GM18507 (cell line): ENCODE measurements around the gene CHD2.
"Not testable (repeated sequence)": the region's sequence is repeated elsewhere in the genome, so short reads cannot be mapped to it uniquely, and the experiment has no call there.

Experiments used
- DNase-seq: peaks from one replicate; pipeline ENCODE4 v3.0.0; 2011; ENCODE audit warnings: low read depth; ENCODE audit not compliant: insufficient read length; ENCODE audit errors: extremely low spot score
- FAIRE-seq: peaks from 2 replicates; lab custom pipeline; 2011; peaks lifted over from hg19 to GRCh38; lab: Jason Lieb, UNC

The CHD2 gene

DNA sequence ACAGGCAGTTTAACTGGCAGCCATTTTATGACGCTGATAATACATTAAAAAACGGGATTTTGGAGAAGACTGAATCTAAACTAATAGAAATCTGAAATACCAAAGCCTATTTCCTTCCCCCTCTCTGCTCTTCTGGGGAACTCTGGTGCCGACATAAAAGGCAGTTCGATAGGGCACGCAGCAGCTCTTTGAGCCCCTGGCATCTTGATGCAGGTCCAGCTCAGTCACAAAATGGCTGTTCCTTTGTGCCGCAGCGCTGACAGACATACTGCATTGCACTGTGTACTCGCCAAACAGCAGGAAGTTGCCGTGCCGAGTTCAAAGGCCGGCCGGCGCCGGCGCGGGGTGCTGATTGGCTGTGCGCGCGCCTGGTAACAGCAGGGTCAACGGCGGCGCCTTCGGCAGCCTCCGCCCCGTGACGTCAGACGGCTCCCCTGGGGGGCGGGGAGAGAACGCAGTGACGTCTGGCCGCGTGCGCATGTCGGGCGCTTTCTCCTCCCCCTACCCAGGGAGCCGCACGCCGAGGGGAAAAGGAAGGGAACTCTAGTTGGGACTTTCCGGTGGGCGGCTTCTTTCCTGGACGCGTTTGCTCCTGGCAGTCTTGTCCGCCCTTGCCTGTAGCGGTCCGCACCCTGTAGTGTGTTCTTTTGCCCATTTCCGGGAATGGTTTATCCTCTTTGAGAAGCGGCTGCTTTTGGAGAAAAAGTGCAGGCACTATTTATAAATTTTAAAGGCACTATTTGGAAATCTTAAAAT lies 4.0 kb downstream of the CHD2 start:
- FAIRE-seq (peak; percentile 98), DNase-seq (peak; percentile 64)

DNA sequence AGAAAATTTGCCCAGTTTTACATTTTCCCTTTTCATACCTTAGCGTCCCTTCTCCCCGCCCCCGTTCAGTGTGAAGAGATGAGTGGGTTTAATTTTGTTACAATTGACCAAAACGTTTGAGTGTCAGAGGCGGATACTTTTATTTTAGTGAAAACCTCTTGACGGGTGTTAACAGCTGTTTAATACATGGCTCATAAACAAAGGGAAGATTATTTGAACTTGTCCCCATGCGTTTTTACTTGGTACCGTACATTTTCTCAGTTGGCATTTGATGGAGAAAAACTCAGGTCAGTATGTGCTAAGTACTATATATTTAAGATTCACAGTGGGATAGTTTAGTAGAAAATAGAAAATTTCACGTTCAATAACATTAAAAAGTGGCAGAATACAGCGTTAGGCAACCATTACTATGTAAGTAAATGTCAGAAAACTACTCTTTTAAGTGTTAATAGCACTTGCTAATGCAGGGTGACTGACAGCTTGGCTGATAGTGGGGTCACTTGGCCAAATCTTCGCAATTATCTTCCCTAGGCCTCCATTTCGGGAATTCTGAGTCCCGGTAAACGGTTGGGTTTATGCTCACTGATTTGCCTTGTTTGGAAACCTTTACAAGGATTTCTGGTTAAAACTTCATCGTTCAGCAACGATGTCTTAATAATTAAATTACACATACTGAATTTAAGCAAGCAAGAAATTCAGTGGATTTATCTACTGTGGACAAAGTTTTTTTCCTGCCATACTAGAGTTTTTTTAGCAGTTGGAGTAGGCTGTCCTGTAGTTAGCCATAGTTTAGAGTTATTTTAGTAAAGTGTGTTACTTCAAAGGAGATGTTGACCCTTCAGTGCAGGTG lies 4.8 kb downstream of the CHD2 start:
- no peak for DNase-seq
- FAIRE-seq, result peak; percentile 15

DNA sequence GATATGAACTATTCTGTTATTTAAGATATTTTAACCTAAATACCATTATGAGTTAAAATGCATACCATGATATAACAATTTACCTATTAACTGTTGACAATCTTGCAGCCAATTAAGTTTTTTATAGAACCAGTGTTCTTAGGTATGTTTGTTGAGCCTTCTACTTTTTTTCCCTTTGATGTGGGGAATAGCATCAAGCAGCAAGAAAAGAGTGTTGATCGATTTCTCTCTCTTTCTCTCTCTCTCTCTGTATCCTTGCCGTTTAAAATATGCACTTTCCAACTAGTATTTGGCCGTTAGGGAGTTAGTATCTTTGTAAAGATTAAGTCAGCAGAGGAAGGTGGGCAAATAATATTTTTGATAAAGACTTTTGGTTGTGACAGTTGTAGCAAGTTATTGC lies 5.9 kb downstream of the CHD2 start:
- no peak for DNase-seq
- no peak for FAIRE-seq

DNA sequence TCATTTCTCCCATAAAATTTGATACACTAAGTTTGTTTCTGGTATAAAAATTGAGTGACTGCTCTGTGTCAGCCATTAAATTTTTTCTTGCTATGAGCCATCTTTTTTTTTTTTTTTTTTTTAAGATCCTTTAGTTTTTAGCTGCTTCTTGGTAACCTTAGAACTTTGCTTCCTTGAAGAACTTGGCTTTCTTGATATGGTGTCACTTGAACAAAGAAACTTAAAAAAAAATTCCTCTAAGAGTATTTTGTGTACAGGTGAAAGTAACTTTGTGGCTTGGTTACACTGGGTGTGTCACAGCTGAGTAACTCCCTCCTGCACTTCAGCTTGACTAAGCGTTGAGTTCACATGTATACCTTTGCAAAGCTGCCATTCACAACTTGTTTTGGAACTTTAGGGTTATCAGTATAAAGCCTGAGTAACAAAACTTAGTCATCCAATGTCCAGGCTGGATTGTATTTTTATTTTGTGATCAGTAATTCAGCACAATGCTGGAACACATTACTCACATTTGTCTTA lies 6.5 kb downstream of the CHD2 start:
- FAIRE-seq (peak; percentile 74), DNase-seq (no peak)

DNA sequence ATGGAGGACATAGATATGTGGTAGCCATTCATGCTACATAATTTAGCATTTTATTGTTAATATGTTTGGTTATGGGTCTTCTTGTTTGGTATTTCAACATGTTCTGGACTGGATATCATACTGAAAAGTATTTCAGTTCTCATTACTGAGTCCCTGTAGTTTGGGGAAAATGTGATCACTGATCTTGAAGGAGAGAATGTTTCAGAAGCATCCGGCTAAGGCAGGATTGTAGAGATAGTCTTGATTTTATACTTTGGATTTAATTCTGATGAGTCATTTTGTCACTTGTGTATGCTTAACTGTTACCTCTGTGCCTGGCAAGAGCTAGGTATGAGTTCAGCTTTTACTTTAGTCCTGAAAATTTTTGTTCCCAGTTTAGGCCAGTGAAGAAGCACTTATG lies 7.1 kb downstream of the CHD2 start:
- no peak for DNase-seq
- FAIRE-seq, result no peak

DNA sequence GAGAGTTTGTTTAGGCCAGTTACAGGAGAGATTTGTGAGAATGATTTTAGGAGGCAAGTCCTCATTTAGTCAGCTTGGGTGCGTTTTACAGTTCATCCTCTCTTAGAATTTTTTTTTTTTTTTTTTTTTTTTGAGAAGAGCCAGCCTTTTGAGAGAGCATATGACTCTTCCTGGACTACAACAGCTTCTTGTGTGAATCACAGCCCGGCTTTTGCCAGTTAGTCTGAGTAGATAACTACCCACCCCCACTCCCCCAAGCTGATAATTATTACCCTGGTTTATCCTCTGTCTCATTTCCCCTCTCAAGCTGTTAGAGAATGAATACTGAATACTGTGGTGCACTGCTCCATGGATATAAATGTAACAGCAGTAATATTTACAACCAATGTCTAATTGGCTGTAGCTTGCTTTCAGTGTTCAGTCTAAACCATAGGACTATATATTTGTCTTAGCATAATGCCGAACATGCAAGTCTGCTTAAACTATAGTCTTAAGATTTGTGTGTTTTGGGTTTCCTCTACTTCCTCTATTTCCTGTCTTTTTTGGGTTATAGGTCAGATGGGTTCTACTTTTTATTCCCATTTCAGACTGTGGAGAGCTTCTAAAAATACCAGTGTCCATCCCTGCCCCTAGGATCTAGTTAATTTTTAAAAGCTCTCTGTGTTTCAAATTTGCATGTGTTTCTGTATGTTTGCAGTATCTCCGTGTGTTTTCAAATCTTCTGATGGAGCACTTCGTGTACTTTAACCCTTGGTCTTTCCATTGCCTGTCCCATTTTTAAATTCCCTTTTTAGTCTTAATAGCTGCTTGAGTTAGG lies 8.0 kb downstream of the CHD2 start:
- DNase-seq, result no peak
- FAIRE-seq, result no peak

DNA sequence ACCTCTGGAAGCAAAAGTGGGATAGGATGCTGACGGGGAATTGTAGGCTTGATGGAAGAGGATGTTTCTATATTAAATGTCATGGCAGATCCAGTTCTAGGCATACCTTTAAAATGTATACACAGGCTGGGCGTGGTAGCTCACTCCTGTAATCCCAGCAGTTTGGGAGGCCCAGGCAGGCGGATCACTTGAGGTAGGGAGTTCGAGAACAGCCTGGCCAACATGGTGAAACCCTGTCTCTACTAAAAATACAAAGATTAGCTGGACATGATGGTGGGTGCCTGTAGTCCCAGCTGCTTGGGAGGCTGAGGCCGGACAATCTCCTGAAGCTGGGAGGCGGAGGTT lies 8.6 kb downstream of the CHD2 start:
- no peak for DNase-seq
- FAIRE-seq, result no peak

DNA sequence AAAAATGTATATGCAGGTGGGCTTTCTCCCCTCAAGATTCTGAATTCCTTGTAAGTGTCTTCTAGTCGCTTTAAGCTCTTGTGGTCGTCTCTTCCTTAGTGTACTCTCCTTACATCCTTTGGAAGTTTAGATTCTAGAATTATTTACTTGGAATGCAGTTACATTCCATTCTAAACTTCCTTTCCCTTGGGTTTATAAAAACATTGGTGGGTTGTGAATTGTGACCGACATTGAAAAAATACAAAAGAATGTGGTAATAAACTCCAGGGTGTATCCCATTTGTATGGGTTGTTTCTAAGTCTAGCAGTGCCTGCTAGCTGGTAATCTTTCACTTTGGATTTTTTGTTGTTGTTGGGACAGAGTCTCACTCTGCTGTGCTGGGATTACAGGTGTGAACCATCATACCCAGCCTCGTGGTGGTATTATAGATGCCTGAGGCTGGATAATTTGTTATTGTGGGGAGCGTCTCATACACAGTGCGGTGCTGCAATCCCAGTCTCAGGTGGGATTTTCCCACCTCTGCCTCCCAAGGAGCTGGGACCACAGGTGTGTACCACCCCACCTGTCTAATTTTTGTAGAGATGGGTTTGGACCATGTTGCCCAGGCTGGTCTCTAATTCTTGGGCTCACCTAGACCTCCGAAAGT lies 9.1 kb downstream of the CHD2 start:
- FAIRE-seq, result no peak
- DNase-seq, result no peak

DNA sequence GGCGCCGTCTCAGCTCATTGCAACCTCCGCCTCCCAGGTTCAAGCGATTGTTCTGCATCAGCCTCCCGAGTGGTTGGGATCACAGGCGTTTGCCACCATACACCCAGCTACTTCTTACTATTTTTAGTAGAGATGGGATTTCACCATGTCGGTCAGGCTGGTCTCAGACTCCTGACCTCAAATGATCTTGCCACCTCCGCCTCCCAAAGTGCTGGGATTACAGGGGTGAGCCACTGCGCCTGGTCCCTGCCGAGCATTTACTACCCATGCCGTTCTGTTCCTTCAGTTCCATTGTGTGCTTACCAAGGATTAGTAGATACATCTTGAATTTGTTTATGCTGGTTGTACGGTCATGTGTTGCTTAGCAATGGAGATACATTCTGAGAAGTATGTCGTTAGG lies 10.3 kb downstream of the CHD2 start:
- FAIRE-seq (no peak), DNase-seq (no peak)

DNA sequence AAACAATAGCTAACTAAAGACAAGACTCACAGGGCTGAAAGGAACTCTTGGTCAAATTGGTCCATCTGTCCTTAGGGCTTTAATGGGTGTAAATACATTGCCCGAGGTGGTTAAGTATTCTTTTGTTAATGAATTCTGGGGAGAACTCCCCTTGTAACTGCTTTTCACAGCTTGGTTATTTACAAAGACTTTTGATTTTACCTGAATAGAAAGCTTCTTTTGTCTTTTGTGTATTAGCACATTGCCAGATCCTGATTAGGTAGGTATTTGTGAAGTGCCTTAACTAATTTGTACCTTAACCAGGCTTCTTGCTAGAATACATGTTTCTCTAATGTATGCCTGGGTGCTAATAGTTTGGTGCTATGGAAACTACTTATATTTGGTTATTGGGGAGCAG lies 14.0 kb downstream of the CHD2 start:
- no peak for DNase-seq
- FAIRE-seq, result no peak

DNA sequence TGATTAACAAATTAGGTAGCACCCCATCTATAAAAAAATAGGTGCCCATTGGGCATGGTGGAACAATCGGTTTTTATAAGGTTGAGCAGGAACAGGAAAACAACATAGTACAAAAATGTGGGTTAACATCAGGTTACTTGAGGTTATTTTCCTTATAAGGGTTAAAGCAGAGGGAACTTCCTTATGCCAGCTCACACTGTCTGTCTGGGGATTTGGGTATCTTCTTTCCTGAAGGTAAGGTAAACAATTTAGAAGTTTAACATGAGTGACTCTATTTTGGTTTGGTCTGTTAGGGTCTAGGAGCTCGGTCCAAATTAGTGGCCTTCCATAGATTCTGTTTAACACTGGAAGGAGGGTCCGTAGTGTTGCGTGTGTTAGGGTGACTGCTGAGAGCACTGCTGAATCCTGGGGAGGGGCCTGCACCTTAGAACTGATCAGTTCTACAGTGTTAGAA lies 14.7 kb downstream of the CHD2 start:
- FAIRE-seq, result peak; percentile 58
- no peak for DNase-seq

DNA sequence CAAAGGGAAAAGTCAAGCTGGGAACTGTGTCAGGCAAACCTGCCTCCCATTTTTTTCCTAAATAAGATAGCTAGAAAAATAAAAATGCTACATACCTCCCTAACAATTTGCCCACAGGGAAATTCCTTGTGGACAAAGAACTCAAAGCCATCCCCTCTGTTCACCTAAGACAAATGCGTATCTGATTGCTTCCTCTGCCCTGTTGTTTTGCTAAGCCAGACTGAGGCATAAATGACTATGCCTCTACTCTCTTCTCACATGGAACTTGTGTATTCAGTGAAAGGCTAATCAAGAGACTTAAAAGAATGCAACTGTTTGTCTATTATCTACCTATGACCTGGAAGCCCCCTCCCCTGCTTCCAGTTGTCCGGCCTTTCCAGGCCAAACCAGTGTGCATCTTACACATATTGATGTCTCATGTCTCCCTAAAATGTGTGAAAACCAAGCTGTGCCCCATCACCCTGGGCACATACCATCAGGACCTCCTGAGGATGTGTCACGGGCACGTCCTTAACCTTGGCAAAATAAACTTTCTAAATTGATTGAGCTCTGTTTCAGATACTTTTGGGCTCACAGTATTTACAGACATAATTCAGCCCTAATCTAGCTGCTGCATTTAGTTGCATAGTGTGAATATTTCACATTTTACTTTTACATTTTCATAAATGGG lies 15.8 kb downstream of the CHD2 start:
- no peak for DNase-seq
- FAIRE-seq, result no peak

DNA sequence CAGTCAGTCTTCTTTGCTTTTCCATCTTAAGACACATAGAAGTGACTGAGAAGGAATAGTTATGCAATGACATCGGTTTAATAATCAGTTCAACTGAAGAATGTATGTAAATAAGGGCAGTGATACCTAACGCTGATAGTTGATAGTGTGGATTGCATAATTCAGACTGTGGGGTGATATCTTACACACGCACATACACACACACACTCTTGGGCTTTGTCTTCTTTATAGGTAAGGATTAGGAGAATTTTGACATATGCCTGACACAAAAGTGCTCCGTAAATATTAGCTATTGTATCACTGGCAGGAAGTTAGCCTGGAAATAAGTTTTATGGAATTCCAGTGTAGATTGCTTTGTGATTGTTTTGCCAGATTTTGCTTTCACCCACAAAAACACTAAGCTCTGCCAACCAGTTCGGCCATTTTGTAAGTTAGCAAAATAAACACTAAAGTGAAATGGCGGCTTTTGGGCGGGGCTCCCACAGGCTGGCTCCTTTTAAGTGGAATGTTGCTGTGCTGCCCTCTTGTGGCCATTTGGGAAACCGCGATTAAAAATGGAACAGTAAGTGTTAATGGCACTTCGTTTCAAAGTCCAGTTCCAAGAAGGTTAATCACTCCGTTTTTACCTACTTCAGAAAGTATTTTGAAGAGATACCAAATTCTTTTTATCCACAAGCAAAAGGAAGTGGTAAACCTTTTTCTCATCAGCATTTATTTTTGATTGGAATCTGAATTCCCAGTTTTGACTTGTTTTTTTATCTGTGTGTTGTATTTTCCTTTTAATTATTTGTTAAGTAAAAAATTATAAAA lies 17.7 kb downstream of the CHD2 start:
- FAIRE-seq, result peak; percentile 83
- peak; percentile 48 for DNase-seq

DNA sequence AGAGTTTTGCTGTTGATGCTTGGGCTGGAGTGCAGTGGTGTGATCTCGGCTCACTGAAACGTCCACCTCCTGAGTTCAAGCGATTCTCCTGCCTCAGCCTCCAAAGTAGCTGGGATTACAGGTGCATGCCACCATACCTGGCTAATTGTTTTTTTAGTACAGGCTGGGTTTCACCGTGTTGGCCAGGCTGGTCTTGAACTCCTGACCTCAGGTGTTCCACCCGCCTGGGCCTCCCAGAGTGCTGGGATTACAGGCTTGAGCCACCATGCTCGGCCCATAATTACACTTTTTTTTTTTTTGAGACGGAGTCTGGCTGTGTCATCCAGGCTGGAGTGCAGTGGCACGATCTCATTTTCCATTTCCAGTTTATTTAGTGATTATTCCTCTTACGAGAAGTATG lies 18.8 kb downstream of the CHD2 start:
- DNase-seq, FAIRE-seq: not testable (repeated sequence)

DNA sequence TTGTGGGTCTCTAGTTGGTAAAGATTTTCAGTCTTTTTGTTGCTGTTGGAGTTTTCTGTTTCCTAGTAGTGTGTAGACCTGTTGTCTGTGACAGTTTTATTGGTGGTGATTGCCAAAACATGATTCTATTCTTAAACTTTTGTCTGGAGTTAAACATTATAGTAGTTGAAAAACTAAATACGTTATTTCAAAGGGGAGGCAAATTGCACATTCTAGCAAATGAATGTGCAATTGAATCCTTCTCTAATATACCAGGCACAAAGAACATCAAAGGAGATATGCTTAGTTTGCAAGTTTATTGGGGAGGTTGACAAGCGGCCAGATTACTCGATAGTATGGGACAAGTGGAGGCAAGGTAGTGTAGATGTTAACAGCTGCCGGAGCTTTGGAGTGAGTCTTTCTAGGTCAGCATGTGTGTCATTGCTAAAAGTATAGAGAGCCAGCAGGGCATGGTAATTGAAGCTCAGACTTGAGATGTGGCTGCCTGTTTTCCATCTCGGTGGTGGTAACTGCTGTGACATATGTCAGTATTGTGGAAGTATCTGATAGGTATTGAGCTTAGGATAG lies 20.6 kb downstream of the CHD2 start:
- DNase-seq, result no peak

DNA sequence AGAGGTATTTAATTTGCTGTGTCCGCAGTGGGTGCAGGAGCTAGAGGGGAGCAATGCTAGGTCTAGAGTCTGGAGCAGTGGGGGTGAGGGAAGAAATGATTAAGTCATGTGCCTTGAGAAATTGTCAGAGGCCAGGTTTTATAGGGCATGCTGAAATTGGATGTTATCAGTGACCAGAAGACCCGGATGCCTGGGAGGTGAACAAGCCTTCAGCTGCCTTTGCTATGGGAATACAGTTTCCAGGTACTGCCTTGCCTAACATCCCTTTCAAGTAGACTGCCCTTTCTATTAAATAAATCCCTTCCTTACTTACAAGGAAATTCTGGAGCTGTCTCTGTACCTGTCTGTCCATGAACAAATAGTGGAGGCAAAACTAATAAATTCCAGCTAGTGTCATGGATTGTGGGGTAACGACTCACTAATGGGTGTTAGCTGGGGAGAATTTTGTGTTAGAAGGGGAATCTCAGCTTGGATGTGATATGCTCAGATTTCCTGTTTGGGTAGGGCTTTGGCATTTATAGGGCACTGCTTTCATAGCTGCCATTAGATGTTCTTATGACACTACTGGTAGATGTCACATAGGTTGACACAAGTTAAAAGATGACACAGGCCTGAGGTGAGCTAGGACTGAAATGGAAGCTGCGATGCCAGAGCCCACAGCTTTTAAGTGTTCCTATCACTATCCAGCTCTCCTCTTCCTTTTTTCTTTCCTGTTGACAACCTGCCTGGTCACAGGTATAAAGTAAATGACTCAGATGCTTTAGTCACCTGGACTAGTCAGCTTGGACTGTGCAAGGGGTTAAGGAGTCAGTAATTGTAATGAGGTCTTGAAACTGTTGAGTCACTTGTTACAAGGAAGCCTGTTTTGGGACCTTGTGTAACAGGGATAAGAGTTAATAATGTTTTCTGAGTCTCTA lies 21.3 kb downstream of the CHD2 start:
- no peak for FAIRE-seq
- DNase-seq, result no peak

More for the DNA sequence above, 20.6 kb downstream of the CHD2 start:
- no peak for FAIRE-seq
